HEK293 (cell line): ENCODE data around the gene OTUD1.

ENCODE experiments used
- CTCF ChIA-PET: fragments of 350-600 bp; formaldehyde crosslinking; extraction: SDS; loops from one replicate; lab custom pipeline; 2021; ENCODE audit warnings: antibody characterized with exemption; lab: Yijun Ruan, JAX
- POLR2A ChIA-PET: fragments of 300-600 bp; formaldehyde crosslinking; extraction: SDS; loops from one replicate; lab custom pipeline; 2020; ENCODE audit warnings: antibody characterized with exemption, inconsistent platforms; lab: Yijun Ruan, JAX
- H3K27ac ChIP-seq: fragments of 200-500 bp; sonication (Bioruptor generic); 2 replicates; pipeline ENCODE4 v1.5.1; 2014; ENCODE audit warnings: low read depth, low read length, control low read depth, inconsistent platforms; ENCODE audit errors: extremely low read depth
- H3K36me3 ChIP-seq, 2 experiments: fragments of 200-500 bp in 1 of 2; sonication (Bioruptor generic) in 1 of 2; 1 replicate in 1 of 2; 2 replicates in 1 of 2; pipeline ENCODE4 v1.5.1; 2014 to 2017; ENCODE audit warnings: inconsistent platforms in 2 of 2, low read length in 2 of 2; ENCODE audit not compliant: control insufficient read depth in 2 of 2, insufficient read depth in 1 of 2
- H3K4me1 ChIP-seq: fragments of 200-500 bp; sonication (Bioruptor generic); 2 replicates; pipeline ENCODE4 v1.5.1; 2014; ENCODE audit warnings: mild to moderate bottlenecking, low read length, inconsistent platforms; ENCODE audit not compliant: control insufficient read depth, insufficient read depth
- H3K4me3 ChIP-seq: 2 replicates; pipeline ENCODE4 v1.5.1; 2011; ENCODE audit warnings: low read depth, mild to moderate bottlenecking, control low read depth, low read length, moderate library complexity
- H3K9me3 ChIP-seq: fragments of 200-500 bp; sonication (Bioruptor generic); 2 replicates; pipeline ENCODE4 v1.5.1; 2014; ENCODE audit warnings: low read depth, low read length, inconsistent platforms; ENCODE audit not compliant: control insufficient read depth, insufficient read depth
- GLI4 ChIP-seq: fragments of 450-650 bp; formaldehyde crosslinking; IDR thresholded peaks from 2 replicates; pipeline ENCODE4 v1.5.1; 2016; ENCODE audit warnings: missing biosample characterization, missing genetic modification characterization
- HOXA7 ChIP-seq: sonication (generic); formaldehyde crosslinking; IDR thresholded peaks from 2 replicates; pipeline ENCODE4 v1.8.1; 2022; ENCODE audit warnings: missing genetic modification reagents, borderline replicate concordance
- OVOL3 ChIP-seq: fragments of 450-650 bp; formaldehyde crosslinking; IDR thresholded peaks from 2 replicates; pipeline ENCODE4 v1.5.1; 2016; ENCODE audit warnings: missing biosample characterization, missing genetic modification characterization
- PRDM1 ChIP-seq: fragments of 450-650 bp; formaldehyde crosslinking; IDR thresholded peaks from 2 replicates; pipeline ENCODE4; 2016; ENCODE audit warnings: missing biosample characterization, missing genetic modification characterization
- SCRT1 ChIP-seq: fragments of 450-650 bp; formaldehyde crosslinking; IDR thresholded peaks from 2 replicates; pipeline ENCODE4 v1.5.1; 2016; ENCODE audit warnings: missing biosample characterization, missing genetic modification characterization, borderline replicate concordance
- YY2 ChIP-seq: fragments of 450-650 bp; formaldehyde crosslinking; IDR thresholded peaks from 2 replicates; pipeline ENCODE4 v1.5.1; 2016; ENCODE audit warnings: missing biosample characterization, missing genetic modification characterization
- ZBTB21 ChIP-seq: fragments of 450-650 bp; formaldehyde crosslinking; IDR thresholded peaks from 2 replicates; pipeline ENCODE4 v1.5.1; 2017; ENCODE audit warnings: missing biosample characterization, missing genetic modification characterization
- ZNF10 ChIP-seq: fragments of 450-650 bp; formaldehyde crosslinking; IDR thresholded peaks from 2 replicates; pipeline ENCODE4 v1.5.1; 2017; ENCODE audit warnings: missing biosample characterization, missing genetic modification characterization
- ZNF16 ChIP-seq: fragments of 450-650 bp; formaldehyde crosslinking; IDR thresholded peaks from 2 replicates; pipeline ENCODE4 v1.5.1; 2016; ENCODE audit warnings: low read depth, missing biosample characterization, missing genetic modification characterization
- ZNF266 ChIP-seq: fragments of 450-650 bp; formaldehyde crosslinking; IDR thresholded peaks from 2 replicates; pipeline ENCODE4 v1.5.1; 2016; ENCODE audit warnings: missing biosample characterization, missing genetic modification characterization, low read depth
- ZNF335 ChIP-seq: fragments of 450-650 bp; formaldehyde crosslinking; conservative IDR thresholded peaks from 2 replicates; pipeline ENCODE4 v1.5.1; 2016; ENCODE audit warnings: missing biosample characterization, missing genetic modification characterization
- ZNF394 ChIP-seq: fragments of 450-650 bp; formaldehyde crosslinking; IDR thresholded peaks from 2 replicates; pipeline ENCODE4 v1.5.1; 2016; ENCODE audit warnings: missing biosample characterization, missing genetic modification characterization, mild to moderate bottlenecking, moderate library complexity, borderline replicate concordance
- ZNF600 ChIP-seq: fragments of 450-650 bp; formaldehyde crosslinking; IDR thresholded peaks from 2 replicates; pipeline ENCODE4 v1.5.1; 2016; ENCODE audit warnings: missing biosample characterization, missing genetic modification characterization
- ZNF624 ChIP-seq: fragments of 450-650 bp; formaldehyde crosslinking; IDR thresholded peaks from 2 replicates; pipeline ENCODE4 v1.5.1; 2017; ENCODE audit warnings: missing biosample characterization, missing genetic modification characterization
- ZNF747 ChIP-seq: fragments of 450-650 bp; formaldehyde crosslinking; IDR thresholded peaks from 2 replicates; pipeline ENCODE4 v1.5.1; 2016; ENCODE audit warnings: missing biosample characterization, missing genetic modification characterization
- TF ChIP-seq, protein P1 (sequence below): IDR thresholded peaks from 2 replicates; pipeline ENCODE4 v1.6.1; 2011; ENCODE audit warnings: mild to moderate bottlenecking, low read depth, low read length, borderline replicate concordance
- TF ChIP-seq, protein P2 (sequence below): fragments of 450-650 bp; formaldehyde crosslinking; IDR thresholded peaks from 2 replicates; pipeline ENCODE4 v1.5.1; 2016; ENCODE audit warnings: missing biosample characterization, missing genetic modification characterization, borderline replicate concordance
- TF ChIP-seq, protein P3 (sequence below): fragments of 450-650 bp; IDR thresholded peaks from 2 replicates; pipeline ENCODE4 v1.5.1; 2018; ENCODE audit warnings: missing biosample characterization, missing genetic modification characterization
- TF ChIP-seq, protein P4 (sequence below): fragments of 450-650 bp; IDR thresholded peaks from 2 replicates; pipeline ENCODE4 v1.5.1; 2018; ENCODE audit warnings: missing biosample characterization, mild to moderate bottlenecking, missing genetic modification characterization
- TF ChIP-seq, protein P5 (sequence below): fragments of 450-650 bp; formaldehyde crosslinking; IDR thresholded peaks from 2 replicates; pipeline ENCODE4 v1.5.1; 2017; ENCODE audit warnings: missing biosample characterization, missing genetic modification characterization

Gene OTUD1

DNA sequence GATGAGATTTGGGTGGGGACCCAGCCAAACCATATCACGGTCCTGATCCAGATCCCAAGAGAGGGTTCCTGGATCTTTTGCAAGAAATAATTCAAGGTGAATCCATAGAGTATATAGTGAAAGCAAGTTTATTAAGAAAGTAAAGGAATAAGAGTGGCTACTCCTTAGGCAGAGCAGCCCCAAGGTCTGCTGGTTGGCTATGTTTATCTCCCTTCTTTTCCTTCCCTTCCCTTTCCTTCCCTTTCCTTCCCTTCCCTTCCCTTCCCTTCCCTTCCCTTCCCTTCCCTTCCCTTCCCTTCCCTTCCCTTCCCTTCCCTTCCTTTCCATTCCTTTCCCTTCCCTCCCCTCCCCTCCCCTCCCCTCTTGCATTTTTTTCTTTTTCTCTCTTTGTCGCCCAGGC is 35.2 kb downstream of the OTUD1 start:
- ChIA-PET POLR2A (no interaction called here), CTCF (no interaction called here)
- TF ChIP-seq OVOL3 (tag by site-specific recombination) (no peak), ZNF335 (tag by site-specific recombination) (no peak)
- no peak overlapping the region for H3K27ac ChIP-seq
- H3K9me3 ChIP-seq = no peaks in the 10 kb centered on the region
- H3K36me3 ChIP-seq = no peaks in the 10 kb centered on the region
- no peak overlapping the region for H3K4me3 ChIP-seq
- H3K4me1 ChIP-seq = no peaks in the 10 kb centered on the region

DNA sequence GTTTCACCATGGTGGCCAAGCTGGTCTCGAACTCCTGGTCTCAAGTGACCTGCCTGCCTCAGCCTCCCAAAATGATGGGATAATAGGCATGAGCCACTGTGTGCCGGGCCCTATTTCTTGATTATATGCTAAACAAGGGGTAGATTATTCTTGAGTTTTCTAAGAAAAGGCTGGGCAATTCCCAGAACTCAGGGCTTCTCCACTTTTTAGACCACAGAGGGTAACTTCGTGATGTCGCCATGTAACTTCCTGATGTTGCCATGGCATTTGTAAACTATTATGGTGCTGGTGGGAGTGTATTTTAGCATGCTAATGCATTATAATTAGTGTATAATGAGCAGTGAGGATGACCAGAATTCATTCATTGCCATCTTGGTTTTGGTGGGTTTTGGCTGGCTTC is 35.8 kb downstream of the OTUD1 start:
- H3K9me3 ChIP-seq = no peaks in the 10 kb centered on the region
- TF ChIP-seq, protein P1, sequence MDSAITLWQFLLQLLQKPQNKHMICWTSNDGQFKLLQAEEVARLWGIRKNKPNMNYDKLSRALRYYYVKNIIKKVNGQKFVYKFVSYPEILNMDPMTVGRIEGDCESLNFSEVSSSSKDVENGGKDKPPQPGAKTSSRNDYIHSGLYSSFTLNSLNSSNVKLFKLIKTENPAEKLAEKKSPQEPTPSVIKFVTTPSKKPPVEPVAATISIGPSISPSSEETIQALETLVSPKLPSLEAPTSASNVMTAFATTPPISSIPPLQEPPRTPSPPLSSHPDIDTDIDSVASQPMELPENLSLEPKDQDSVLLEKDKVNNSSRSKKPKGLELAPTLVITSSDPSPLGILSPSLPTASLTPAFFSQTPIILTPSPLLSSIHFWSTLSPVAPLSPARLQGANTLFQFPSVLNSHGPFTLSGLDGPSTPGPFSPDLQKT = no peak
- no peak for TF ChIP-seq HOXA7 (CRISPR knock-in tag)
- TF ChIP-seq PRDM1 (tag by site-specific recombination) = no peak
- TF ChIP-seq ZNF624 (tag by site-specific recombination) = no peak
- TF ChIP-seq ZNF10 (tag by site-specific recombination) = no peak
- TF ChIP-seq ZNF747 (tag by site-specific recombination) = no peak
- TF ChIP-seq ZBTB21 = no peak
- no peak for TF ChIP-seq ZNF600 (tag by site-specific recombination)
- no peak for TF ChIP-seq SCRT1 (tag by site-specific recombination)
- no peak for TF ChIP-seq ZNF266
- TF ChIP-seq, protein P2, sequence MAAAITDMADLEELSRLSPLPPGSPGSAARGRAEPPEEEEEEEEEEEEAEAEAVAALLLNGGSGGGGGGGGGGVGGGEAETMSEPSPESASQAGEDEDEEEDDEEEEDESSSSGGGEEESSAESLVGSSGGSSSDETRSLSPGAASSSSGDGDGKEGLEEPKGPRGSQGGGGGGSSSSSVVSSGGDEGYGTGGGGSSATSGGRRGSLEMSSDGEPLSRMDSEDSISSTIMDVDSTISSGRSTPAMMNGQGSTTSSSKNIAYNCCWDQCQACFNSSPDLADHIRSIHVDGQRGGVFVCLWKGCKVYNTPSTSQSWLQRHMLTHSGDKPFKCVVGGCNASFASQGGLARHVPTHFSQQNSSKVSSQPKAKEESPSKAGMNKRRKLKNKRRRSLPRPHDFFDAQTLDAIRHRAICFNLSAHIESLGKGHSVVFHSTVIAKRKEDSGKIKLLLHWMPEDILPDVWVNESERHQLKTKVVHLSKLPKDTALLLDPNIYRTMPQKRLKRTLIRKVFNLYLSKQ (tag by site-specific recombination) = no peak
- TF ChIP-seq, protein P3, sequence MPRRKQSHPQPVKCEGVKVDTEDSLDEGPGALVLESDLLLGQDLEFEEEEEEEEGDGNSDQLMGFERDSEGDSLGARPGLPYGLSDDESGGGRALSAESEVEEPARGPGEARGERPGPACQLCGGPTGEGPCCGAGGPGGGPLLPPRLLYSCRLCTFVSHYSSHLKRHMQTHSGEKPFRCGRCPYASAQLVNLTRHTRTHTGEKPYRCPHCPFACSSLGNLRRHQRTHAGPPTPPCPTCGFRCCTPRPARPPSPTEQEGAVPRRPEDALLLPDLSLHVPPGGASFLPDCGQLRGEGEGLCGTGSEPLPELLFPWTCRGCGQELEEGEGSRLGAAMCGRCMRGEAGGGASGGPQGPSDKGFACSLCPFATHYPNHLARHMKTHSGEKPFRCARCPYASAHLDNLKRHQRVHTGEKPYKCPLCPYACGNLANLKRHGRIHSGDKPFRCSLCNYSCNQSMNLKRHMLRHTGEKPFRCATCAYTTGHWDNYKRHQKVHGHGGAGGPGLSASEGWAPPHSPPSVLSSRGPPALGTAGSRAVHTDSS (tag by site-specific recombination) = no peak
- no peak for TF ChIP-seq ZNF16
- TF ChIP-seq, protein P4, sequence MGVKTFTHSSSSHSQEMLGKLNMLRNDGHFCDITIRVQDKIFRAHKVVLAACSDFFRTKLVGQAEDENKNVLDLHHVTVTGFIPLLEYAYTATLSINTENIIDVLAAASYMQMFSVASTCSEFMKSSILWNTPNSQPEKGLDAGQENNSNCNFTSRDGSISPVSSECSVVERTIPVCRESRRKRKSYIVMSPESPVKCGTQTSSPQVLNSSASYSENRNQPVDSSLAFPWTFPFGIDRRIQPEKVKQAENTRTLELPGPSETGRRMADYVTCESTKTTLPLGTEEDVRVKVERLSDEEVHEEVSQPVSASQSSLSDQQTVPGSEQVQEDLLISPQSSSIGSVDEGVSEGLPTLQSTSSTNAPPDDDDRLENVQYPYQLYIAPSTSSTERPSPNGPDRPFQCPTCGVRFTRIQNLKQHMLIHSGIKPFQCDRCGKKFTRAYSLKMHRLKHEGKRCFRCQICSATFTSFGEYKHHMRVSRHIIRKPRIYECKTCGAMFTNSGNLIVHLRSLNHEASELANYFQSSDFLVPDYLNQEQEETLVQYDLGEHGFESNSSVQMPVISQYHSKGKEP (tag by site-specific recombination) = no peak
- no peak for TF ChIP-seq YY2
- TF ChIP-seq ZNF394 (tag by site-specific recombination) = no peak
- TF ChIP-seq, protein P5, sequence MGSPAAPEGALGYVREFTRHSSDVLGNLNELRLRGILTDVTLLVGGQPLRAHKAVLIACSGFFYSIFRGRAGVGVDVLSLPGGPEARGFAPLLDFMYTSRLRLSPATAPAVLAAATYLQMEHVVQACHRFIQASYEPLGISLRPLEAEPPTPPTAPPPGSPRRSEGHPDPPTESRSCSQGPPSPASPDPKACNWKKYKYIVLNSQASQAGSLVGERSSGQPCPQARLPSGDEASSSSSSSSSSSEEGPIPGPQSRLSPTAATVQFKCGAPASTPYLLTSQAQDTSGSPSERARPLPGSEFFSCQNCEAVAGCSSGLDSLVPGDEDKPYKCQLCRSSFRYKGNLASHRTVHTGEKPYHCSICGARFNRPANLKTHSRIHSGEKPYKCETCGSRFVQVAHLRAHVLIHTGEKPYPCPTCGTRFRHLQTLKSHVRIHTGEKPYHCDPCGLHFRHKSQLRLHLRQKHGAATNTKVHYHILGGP = no peak
- TF ChIP-seq GLI4 (tag by site-specific recombination) = no peak
- H3K36me3 ChIP-seq = no peaks in the 10 kb centered on the region
- H3K27ac ChIP-seq = no peak overlapping the region
- no peaks in the 10 kb centered on the region for H3K4me1 ChIP-seq
- ChIA-PET POLR2A (no interaction called here), CTCF (no interaction called here)
- no peak overlapping the region for H3K4me3 ChIP-seq
